Erythroblast (primary cell): ENCODE data around the gene ASPG.
A peak's percentile ranks its signal among the peaks of the same experiment; 100 is the strongest.
"Not testable (repeated sequence)": the region's sequence is repeated elsewhere in the genome, so short reads cannot be mapped to it uniquely, and the experiment has no call there.

Experiments used
- DNase-seq, 2 experiments: peaks; one replicate each; lab custom pipeline; 2025; lab: John Stamatoyannopoulos, UW
- GATA1 ChIP-seq: IDR thresholded peaks from 2 replicates; pipeline ENCODE4 v1.6.1; 2011; ENCODE audit warnings: low read depth, mild to moderate bottlenecking, control low read depth, low read length, moderate library complexity
- POLR2A ChIP-seq: IDR thresholded peaks from 2 replicates; pipeline ENCODE4 v1.6.1; 2011; ENCODE audit warnings: mild to moderate bottlenecking, low read length

Gene ASPG

GRCh38 chr14:104145826-104146601 is 60.5 kb downstream of the ASPG start:
- DNase-seq = no peak
- no peak for TF ChIP-seq POLR2A
- TF ChIP-seq GATA1 = no peak

GRCh38 chr14:104146651-104147345 is 61.3 kb downstream of the ASPG start:
- DNase-seq = no peak
- TF ChIP-seq POLR2A = no peak
- TF ChIP-seq GATA1 = no peak

- TF ChIP-seq GATA1 (no peak), POLR2A (no peak)
- no peak for DNase-seq
Observed at GRCh38 chr14:104147346-104148125, 62.0 kb downstream of the ASPG start.

- TF ChIP-seq POLR2A (no peak), GATA1 (no peak)
- DNase-seq = no peak
Observed at GRCh38 chr14:104148433-104149277, 63.2 kb downstream of the ASPG start.

- DNase-seq = no peak
- no peak for TF ChIP-seq POLR2A
- no peak for TF ChIP-seq GATA1
Observed at GRCh38 chr14:104149278-104149595, 63.7 kb downstream of the ASPG start.

GRCh38 chr14:104149617-104150135 is 64.2 kb downstream of the ASPG start:
- no peak for TF ChIP-seq GATA1
- peak; percentile 40 to 56 for DNase-seq

- DNase-seq = peak; percentile 81 to 82
- no peak for TF ChIP-seq POLR2A
- TF ChIP-seq GATA1 = no peak
Observed at GRCh38 chr14:104150136-104151025, 64.9 kb downstream of the ASPG start.

GRCh38 chr14:104151026-104151381 is 65.5 kb downstream of the ASPG start:
- no peak for DNase-seq
- TF ChIP-seq POLR2A = no peak
- TF ChIP-seq GATA1 = no peak

- DNase-seq = no peak
- no peak for TF ChIP-seq GATA1
- no peak for TF ChIP-seq POLR2A
Observed at GRCh38 chr14:104151566-104152245, 66.2 kb downstream of the ASPG start.

GRCh38 chr14:104152246-104152575 is 66.7 kb downstream of the ASPG start:
- TF ChIP-seq POLR2A (no peak), GATA1 (no peak)

GRCh38 chr14:104152686-104153393 is 67.3 kb downstream of the ASPG start:
- TF ChIP-seq POLR2A (no peak), GATA1 (no peak)
- no peak for DNase-seq

More at GRCh38 chr14:104152246-104152575, 66.7 kb downstream of the ASPG start:
- DNase-seq = no peak

GRCh38 chr14:104153394-104153755 is 67.9 kb downstream of the ASPG start:
- not testable (repeated sequence) for DNase-seq
